Stimulated activated CD8-positive, alpha-beta memory T cell treated with anti-CD3 and anti-CD28 coated beads, Interleukin-12 subunit alpha, Interleukin-12 subunit beta, amount 100 ng/mL, for 24 hours (primary cell): ENCODE measurements around the gene FKRP.
"Not testable (repeated sequence)": the region's sequence is repeated elsewhere in the genome, so short reads cannot be mapped to it uniquely, and the experiment has no call there.

Experiments used
- DNase-seq: peaks from one replicate; pipeline ENCODE4 v3.0.0-alpha.2; 2020; ENCODE audit errors: extremely low read depth

FKRP gene, protein sequence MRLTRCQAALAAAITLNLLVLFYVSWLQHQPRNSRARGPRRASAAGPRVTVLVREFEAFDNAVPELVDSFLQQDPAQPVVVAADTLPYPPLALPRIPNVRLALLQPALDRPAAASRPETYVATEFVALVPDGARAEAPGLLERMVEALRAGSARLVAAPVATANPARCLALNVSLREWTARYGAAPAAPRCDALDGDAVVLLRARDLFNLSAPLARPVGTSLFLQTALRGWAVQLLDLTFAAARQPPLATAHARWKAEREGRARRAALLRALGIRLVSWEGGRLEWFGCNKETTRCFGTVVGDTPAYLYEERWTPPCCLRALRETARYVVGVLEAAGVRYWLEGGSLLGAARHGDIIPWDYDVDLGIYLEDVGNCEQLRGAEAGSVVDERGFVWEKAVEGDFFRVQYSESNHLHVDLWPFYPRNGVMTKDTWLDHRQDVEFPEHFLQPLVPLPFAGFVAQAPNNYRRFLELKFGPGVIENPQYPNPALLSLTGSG

DNA sequence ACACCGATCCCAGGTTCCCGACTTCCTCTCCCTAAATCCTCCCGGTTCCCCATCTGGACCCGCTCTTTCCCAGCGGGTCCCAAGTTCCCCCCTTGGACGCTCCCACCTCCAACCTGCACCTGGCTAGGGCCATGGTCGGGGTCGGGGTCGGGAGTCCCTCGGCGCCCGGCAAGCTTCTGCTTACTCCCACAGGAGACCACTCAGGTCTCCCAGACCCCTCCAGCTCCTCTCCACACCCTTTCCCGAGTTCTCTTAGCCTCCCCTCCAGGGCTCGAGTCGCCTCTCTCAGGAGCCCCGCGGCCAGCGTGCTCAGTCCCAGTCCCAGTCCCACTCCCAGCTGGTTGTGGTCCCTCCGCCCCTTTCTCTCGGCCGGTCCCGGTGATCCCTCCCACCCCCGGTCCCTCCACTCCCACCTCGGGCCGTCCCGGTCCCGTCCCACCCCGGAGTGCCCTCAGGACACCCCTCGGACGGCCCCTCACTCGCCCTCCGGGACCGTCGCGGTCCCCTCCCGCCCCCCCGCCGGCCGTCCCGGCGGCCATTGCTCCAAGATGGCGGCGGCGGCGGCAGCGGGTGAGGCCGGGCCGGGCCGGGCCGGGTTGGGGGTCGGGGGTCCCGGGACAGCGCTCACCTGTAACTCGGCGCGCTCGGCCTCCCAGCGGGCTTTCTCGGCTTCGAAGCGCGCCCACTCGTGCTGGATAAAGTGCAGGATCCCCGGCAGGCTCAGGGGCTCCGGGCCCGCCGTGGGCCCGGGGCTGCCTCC lies at the start of gene FKRP:
Gene FKRP, plus strand, starts transcription at position 537 of the 760 bp plus-strand sequence. CDS start 9,394 bp downstream, outside the sequence.
- DNase-seq = no peak

- no peak for DNase-seq
Measured at GRCh38 chr19:46696866-46697203, 49.0 kb upstream of the FKRP start.

GRCh38 chr19:46697204-46697960 lies 48.5 kb upstream of the FKRP start:
- DNase-seq = no peak

- DNase-seq = no peak
Measured at GRCh38 chr19:46698395-46699321, 47.2 kb upstream of the FKRP start.

DNA sequence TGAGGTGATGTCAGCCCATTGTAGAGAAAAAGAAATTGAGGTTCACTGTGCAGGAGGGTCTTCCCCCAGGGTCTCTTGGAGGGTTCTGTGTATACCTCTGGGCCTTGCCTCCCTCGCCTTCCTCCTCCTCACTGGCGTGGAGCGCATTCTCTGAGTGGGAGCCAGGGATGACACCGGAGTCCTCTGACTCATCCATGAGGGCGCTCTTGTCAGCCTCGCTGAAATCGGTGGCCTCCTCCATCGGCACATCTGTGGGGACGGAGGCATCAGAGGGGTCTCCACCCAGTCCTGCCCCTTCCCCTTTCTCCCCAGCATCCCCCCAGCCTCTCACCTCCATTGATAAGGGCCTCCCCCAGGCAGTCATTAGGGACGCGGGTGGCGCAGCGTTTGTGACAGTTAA lies 45.2 kb upstream of the FKRP start:
- DNase-seq = no peak

- DNase-seq = peak; percentile 60
Measured at GRCh38 chr19:46704379-46705076, 41.3 kb upstream of the FKRP start.

DNA sequence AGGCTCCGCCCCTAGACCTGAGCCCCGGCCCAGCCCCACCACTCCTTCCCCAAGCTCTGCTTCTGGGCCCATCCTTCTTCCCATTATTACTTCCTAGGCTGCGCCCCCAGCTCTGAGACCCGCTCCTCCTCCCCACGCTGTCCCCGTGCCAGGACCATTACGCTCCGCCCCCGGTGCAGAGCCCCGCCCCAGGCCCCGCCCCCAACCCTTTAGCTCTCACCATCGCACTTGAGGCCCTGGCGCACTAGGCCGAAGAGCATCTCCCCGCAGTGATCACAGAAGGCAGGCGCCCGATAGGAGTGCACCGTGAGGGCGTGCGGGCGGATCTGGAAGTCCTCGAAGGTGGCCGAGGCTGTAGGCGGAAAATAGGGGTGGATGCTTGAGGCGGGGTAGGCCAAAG lies 35.2 kb upstream of the FKRP start:
- DNase-seq = no peak

GRCh38 chr19:46712768-46713338 lies 33.0 kb upstream of the FKRP start:
- DNase-seq = not testable (repeated sequence)

DNA sequence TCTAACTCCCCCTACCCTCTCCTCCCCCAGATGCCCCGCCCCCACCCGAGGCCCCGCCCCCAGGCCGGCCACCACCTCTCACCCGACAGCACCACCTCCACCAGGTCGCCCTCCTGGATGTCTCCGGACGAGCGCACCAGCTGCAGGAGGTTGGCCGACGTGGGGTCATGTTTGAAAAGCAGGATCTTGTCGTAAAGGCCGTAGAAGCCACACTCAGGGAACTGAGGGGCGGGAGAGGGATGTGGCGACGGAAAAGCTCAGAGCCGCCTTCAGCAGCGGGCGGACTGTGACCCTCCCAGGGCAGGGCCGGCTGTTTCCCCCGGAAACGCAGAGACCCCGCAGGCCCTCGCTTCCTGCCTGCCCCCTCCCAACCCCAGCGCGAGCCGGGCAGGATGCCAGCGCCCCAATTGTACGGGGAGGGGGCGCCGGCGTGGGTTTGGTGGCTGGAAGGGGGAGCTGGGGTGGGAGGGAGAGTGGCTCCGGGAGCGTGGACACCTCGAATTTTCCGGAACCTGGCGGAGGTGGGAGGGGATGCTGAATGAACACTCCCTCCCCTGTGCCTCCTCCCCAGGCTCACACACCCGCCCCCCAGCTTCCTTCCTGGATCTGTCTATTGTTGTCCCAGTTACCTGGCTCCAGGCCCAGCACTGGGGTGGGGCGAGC lies 31.9 kb upstream of the FKRP start:
- peak; percentile 31 for DNase-seq

- DNase-seq = peak; percentile 30
Measured at GRCh38 chr19:46714444-46715106, 31.3 kb upstream of the FKRP start.

- DNase-seq = no peak
Measured at GRCh38 chr19:46715620-46715974, 30.3 kb upstream of the FKRP start.

- DNase-seq = no peak
Measured at GRCh38 chr19:46715975-46716671, 29.7 kb upstream of the FKRP start.

DNA sequence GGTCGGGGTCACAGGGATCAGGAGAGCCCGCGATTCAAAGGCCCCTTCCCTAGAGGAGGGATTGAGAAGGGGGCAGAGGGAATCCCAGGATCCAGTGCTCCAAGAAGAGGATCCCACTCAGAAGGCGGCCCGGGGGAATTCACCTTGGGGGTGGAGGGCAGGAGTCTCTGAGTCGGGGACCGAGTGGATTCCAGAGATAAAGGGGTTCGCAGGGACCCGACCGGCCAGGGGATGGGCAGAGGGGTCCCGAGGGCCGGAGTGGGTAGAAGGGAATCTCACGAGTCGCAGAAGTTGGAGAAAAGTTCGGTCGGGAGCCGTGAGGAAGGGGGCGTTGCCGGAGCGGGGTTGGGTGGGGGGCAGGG lies 29.2 kb upstream of the FKRP start:
- no peak for DNase-seq

- peak; percentile 70 for DNase-seq
Measured at GRCh38 chr19:46717034-46717715, 28.7 kb upstream of the FKRP start, which contains the start of gene PRKD2. Gene PRKD2, minus strand, starts transcription at chr19:46717114. Its CDS starts 744 bp downstream, at chr19:46716370.

DNA sequence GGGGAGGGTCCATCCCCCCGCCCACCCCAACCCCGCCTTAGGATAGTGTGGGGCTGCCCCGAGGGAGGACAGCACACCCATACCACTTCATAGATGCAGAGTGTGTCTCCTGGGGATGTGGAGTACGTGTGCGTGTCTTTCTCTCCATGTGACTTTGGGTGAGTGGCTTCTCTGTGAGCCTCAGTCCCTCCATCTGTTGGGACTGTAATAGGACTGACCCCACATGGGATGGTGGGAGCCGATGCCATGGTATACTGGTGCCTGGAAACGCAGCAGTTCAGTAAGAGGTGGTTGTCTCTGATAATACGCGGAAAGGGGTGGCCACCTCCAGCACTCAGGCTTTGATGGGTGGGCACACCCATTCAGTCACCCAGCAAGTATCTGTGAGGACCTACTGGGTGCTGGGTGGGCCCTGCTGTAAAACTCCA lies 28.1 kb upstream of the FKRP start:
- DNase-seq = no peak

DNA sequence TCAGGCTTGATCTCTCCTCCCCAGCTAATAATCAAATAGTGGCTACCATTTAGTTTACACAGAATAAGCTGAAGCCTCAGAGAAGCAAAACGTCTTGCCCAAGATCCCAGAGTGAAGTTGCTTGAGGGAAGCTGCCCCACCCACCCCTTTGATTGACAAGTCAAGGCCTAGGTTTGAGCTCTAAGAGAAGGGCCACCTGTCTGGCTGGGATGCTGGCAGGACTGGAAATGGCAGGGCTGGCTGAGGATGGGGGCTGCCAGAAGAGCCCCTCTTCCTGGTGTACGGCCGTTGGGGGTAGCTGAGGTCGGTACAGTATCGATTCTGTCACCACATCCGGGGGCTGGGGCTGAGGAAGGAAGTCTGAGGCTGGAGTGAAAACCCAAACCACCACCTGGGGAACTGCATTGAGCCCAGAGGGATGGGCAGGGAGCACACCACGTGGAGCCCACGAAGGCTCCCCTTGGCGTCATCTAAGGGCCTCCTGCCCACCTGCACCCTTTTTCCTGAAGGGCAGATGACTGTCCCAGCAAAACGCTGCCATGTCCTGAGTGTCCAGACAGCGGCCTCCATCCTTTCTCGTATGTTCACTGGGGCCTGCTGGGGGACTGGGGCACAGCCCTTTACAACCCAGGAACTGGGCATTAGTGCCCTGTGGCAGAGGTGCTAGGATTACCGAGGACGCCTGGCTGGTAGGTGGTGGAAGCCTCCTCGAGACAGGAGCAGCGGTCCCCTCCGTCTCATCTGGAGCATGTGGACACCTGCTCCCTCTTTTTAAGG lies 27.5 kb upstream of the FKRP start:
- peak; percentile 20 for DNase-seq
